Left hindlimb (tissue), 1 donor: ENCODE results near the gene TICAM1.
A peak's percentile ranks its signal among the peaks of the same experiment; 100 is the strongest.
"Not testable (repeated sequence)": the region's sequence is repeated elsewhere in the genome, so short reads cannot be mapped to it uniquely, and the experiment has no call there.

Experiments
- DNase-seq: peaks from one replicate; pipeline ENCODE4 v3.0.0-alpha.2; 2018

The TICAM1 gene

DNA sequence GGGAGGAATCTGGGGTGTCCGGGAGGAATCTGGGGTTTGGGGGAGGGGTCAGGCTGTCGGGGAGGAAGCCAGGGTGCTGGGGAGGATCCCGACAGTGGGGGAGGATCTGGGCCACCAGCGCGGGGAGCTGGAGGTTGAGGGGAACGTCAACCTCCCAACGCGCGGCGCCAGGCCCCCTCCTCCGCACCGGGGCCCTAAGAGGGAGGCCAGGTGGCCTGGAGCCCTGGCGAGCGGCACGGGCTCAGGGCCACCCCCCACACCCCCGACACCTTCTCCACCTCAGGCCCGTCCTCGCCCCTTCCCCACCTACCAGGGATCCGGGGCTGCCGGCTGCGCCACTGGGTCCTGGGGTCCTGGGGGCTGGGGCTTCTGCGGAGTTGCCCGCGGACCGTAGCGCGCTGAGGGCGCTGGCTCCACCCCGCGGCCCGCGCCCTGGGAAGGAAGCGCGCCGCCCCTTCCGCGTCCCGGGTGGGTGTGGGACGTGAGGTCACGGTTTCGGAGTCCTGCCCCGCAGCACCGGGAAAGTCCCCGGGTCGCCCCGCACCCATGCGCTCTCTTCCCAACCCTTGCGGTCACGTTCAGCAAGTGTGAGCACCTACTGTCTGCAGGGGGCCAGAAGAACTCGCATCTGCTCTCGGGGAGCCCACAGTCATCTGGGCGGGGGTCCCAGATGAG, at the start of gene TICAM1:
TICAM1 (minus strand) TSS at position 409 of the 675 bp plus-strand sequence. CDS start 13,335 bp downstream, outside the sequence.
- DNase-seq: peak; percentile 76

- DNase-seq: no peak
These were observed 47.5 kb upstream of the TICAM1 start for GRCh38 chr19:4879041-4879440.

- peak; percentile 58 for DNase-seq
These were observed 47.0 kb upstream of the TICAM1 start for GRCh38 chr19:4878491-4878968.

GRCh38 chr19:4877753-4878490, 46.4 kb upstream of the TICAM1 start:
- peak; percentile 73 for DNase-seq

DNA sequence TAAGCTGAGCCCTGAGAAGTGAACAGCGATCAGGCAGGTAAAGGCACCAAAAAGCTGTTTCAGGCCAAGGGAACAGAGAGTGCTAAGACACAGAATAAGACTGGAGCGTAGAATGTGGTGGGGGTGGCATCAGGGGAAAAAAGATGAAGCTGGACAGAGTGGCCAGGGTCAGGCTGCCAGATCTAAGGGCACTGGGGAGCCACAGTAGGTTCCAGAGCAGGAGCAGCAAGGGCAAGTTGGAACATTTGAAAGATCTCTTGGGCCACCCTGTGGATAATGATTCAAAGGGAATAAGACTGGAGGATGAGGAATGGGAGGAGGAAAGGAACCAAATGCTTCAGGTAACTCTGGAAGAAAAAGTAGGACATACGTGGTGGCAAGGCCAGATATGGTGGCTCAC, 42.4 kb upstream of the TICAM1 start:
- no peak for DNase-seq

- DNase-seq: no peak
These were observed 40.2 kb upstream of the TICAM1 start for GRCh38 chr19:4871711-4872110.

DNA sequence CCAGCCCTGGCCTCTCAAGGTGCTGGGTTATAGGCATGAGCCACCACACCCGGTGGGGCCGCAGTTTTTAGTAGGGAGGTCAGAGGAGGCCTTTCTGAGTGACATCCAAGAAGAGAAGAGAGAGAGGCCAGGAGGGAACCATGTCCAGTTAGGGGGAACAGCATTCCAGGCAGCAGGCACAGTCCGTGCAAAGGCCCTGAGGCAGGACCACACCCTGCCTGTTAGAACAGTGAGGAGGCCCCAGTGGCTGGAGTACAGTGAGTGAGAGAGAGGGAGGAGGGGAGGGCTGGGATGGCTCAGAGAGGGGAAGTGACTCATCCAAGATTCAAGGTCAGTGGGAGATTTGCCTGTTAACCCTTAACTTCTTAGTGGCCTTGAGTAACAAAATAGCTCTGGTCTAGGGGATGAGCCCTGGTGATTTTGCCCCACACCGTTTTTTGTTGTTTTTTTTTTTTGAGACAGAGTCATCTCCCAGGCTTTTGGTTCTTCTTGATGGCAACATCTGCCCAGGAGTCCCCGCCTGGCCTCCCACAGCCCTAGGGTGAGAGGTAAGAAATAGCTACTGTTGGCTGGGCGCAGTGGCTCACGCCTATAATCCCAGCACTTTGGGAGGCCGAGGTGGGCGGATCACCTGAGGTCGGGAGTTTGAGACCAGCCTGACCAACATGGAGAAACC, 38.7 kb upstream of the TICAM1 start:
- DNase-seq: no peak

DNA sequence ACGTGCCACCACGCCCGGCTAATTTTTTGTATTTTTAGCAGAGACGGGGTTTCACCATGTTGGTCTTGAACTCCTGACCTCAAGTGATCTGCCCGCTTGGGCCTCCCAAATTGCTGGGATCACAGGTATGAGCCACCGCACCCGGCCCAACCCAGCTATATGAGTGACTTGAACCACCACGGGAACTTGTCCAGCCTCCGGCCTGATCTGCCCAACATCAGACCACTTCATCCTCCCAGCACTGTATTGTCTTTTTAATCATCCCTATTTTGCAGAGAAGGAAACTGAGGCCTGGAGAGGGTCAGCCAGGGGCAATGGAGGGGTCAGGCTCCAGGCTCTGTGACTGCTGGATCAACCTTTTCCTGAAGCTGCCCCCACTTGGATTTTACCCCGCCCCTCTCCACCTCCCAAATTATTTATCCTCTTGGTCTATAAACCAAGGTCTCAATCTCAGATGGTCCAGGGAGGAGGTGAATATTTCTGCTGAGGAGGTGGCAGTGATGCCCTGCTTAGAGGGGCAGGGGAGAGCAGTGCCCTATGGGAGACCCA, 36.8 kb upstream of the TICAM1 start:
- DNase-seq: no peak

GRCh38 chr19:4867534-4868285, 36.2 kb upstream of the TICAM1 start, which contains the start of gene PLIN3:
PLIN3 (minus strand) TSS chr19:4867667; CDS start chr19:4861394, 6,273 bp downstream.
- peak; percentile 97 for DNase-seq

DNA sequence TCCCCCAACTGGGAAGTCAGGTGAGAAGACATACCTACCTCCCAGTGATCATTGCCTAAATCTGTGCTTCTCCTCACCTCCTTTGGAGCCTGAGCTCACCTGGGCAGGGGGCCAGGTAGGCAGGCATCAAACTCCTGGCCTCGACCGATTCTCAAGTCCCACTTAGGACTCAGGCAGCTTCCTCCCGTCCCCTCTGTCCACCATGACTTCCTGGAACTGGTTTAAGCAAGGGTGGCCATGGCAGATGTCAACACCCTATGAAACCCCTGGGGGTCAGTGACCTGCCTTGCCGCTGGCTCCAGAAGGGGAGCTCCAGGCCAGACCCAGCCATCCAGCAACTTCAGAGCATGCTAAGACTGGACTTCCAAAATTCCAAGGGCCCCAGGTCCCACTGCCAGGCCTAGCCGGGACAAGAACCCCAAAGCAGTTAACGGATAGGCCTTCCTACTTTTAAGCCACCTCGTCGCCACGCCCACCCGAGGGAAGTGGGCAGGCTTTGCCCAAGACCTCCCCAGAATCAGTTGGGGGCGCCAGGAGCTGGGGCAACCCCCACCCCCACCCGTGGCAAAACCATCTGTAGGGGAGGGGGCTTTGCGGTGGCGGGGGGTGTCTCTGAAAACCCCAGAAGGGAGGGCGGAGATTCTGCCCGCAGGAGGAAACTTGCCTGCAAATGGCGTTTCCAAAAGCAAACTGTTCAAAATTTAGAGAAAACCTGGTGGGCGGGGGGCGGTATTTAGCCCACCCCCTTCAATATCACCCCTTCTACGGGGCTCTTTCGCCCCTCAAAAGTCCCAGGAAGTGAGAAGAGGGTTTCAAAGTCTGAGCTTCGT, 35.3 kb upstream of the TICAM1 start:
- DNase-seq: peak; percentile 63

DNA sequence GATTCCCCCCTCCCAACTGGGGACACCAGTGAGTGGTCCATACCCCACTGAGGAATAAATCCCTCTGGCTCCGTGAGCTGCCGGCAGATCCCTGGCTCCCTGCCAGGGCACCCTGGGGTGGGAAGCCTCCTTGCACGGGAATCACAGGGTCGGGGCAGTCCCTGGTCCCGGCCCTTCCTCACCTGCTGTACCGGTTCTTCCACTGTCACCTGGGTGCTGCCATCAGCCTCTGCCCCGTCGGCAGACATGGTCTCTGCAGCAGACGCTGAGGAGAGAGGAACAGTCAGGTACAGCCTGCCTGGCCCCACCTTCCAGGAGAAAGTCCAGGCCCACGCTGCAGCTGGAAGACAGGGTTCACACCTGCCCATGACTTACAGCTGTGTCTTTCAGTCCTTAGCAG, 29.6 kb upstream of the TICAM1 start:
- no peak for DNase-seq

DNA sequence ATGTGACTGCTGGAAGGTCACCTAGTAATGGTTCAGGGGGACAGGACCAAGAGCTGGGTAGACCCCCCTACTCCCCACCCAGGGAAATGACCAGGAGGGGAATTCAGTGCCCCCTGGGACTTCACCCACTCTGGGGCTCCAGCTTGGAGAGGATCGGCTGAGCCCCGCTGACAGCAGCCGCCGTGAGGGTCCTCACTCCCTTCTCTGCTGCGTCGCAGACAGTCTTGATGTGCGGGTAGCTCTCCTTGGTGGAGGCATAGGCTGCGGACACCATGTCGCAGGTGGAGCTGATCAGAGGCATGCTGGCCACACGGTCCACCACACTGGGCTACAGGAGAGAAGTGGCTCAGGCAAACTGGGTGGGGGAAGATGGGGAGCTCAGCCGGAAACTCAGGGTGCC, 28.2 kb upstream of the TICAM1 start:
- no peak for DNase-seq

DNA sequence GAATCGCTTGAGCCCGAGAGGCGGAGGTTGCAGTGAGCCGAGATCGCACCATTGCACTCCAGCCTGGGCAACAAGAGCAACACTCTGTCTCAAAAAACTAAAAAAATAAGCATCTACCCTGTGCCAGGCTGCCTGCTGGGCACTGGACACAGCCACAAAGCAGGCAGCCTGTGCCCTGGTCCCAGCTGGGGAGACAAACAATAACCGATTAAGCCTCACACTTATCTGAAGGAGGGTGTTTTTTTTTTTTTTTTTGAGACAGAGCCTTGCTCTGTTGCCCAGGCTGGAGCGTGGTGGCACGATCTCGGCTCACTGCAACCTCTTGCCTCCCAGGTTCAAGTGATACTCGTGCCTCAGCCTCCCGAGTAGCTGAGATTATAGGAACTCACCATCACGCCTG, 25.0 kb upstream of the TICAM1 start:
- not testable (repeated sequence) for DNase-seq

DNA sequence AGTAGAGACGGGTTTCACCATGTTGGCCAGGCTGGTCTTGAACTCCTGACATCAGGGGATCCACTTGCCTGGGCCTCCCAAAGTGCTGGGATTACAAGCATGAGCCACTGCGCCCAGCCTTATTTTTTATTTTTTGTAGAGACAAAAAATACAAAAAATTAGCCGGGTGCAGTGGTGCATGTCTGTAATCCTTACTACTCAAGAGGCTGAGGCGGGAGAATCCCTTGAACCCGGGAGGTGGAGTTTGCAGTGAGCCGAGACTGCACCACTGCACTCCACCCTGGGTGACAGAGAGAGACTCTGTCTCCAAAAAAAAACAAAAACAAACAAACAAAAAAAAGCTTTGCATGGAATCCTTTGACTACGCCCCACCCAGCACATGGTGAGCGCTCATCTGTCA, 22.0 kb upstream of the TICAM1 start:
- not testable (repeated sequence) for DNase-seq

DNA sequence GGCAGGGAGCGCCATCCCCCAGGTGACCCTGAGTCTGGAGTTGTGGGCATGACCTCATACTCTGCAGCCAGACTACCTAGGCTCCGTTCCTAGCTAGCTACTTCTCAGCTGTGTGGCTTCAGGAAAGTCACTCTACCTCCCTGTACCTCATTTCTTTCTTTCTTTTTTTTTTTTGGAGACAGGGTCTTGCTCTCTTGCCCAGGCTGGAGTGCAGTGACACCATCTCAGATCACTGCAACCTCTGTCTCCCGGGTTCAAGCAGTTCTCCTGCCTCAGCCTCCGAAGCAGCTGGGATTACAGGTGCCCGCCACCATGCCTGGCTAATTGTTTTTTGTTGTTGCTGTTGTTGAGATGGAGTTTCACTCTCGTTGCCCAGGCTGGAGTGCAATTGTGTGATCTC, 21.0 kb upstream of the TICAM1 start:
- no peak for DNase-seq

GRCh38 chr19:4851551-4852290, 20.2 kb upstream of the TICAM1 start:
- DNase-seq: peak; percentile 63

DNA sequence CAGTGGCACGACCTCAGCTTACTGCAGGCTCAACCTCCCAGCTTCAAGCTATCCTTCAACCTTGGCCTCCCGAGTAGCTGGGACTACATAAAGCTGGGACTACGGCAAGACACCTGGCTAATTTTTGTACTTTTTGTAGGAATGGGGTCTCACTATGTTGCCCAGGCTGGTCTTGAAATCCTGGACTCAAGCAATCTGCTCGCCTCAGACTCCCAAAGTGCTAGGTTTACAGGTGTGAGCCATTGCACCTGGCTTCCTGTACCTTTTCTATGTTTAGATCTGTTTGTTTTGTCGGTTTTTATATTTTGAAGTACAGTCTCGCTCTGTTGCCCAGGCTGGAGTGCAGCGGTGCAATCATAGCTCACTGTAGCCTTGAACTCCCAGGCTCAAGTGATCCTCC, 17.5 kb upstream of the TICAM1 start:
- DNase-seq: no peak

DNA sequence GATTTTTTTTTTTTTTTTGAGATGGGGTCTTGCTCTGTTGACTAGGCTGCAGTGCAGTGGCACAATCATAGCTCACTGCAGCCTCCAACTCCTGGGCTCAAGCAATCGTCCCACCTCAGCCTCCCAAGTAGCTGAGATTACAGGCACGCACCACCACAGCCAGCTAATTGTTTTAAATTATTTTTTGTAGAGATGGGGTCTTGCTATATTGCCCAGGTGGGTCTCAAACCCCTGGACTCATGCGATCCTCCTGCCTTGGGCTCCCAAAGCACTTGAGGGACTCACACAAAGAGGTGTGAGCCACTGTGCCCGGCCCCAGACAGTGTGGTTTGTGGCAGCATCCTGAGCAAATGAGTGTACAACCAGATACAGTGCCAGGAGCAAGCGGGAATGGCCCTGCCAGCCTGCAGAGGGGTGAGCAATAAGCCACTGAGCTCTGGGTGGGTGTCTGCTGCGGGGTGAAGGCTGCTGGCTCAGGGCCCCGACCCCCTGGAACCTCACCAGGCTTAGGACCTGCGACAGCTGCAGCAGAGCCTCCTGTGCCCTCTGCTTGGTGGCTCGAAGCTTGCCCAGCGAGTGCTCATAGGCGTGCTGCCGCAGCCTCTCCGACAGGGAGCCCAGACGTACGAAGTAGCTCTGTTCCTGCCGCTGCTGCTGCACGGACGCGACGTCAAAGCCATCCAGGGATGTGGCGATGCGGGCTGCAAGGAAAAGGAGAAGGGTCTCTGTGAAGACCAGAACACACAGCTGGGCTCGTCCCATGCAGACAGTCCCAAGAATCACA, 15.9 kb upstream of the TICAM1 start:
- no peak for DNase-seq

DNA sequence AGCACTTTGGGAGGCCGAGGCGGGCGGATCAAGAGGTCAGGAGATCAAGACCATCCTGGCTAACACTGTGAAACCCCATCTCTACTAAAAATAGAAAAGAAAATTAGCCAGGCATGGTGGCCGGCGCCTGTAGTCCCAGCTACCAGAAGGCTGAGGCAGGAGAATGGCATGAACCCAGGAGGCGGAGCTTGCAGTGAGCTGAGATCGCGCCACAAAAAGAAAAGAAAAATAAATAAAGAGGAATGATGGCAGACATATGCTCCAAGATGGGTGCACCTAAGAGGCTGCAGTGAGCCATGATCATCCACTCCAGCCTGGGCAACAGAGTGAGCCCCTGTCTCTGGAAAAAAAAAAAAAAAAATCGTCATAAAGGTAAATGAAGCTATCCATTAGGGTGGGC, 14.5 kb upstream of the TICAM1 start:
- DNase-seq: not testable (repeated sequence)
